NCI-H2227 treated with DMSO at 0.1 percent for 48 hours (cell line): ENCODE data around the gene PRF1.

Experiments used
- DNase-seq: peaks from one replicate; lab custom pipeline; 2025; lab: John Stamatoyannopoulos, UW

Gene PRF1

DNA sequence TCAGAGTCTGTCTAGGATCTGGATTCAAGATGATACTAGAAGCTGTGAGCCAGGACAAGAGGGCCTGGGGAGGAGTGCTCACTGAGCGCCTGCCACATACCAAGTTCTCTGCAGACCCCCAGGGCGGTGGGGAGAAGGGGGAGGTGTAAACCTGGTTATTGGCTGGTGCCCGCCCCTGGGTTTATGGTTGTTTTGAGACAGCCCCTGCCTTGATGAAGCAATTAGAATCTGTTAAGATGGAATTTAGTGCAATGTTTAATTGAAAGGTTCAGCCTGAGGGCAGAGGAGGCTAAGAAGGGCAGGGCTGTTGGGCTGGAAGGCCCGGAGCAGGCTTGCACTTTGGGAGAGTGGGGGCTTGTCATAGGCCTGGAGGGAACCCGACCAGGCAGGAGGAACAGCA lies 42.7 kb downstream of the PRF1 start:
- DNase-seq, result no peak

DNA sequence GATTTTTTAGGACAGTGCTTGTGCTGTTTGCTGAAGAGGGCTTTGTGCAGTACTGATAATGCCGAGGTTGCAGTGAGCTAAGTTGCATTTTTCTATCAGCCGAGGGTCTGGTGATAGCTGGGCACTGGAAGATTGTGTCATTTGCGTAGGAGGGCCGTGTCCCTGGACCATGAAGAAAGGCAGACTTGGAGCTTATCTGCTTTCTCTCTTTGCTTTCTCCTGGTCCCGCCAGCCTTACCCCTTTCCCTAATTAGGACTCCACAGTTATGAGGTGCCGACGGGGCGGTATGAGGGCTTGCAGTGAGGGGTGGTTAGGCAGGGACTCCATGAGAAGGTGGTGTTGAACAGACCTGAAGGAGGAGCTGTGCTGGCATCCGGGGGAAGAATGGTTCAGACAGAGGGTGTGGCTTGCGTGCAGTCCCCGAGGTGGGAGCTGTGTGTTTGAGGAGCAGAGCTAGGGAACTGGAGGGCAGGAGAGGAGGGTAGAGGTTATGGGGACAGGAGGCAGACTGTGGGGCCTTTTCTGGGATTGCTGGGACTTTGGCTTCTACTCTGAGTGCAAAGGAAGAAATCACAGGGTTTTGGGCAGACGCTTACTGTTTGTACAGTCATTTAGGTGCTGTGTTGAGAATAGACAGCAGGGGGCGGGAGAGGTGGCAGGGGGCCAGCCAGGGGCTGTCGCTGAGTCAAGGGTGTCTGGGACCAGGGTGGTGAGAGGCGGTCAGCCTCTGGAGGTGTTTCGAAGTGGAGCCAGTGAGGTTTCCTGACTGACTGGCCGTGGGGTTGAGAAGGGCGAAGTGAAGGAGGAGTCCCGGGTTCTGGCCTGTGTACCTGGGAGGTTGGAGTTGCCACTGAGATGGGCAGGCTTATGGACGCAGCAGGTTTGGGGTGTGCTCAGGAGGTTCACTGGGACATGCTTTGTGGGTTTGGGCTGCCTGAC lies 43.4 kb downstream of the PRF1 start:
- DNase-seq, result no peak

DNA sequence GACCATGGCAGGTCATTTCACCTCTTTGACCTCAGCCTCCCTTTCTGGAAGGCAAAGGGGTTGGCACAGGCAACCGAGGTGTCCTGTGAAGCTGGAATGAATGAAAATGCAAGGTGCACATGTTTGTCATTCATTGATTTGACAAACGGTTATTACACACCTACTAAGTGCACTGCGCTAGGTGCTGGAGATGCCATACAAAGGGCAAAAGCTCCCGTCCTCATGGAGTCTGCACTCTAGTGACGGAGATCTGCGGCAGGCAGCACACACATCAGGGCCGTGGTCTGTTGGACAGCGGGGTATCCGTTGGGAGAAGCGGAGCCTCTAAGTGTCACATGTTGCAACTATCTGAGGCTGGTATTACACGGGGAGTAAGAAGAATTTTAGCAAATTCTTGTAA lies 44.2 kb downstream of the PRF1 start:
- no peak for DNase-seq

DNA sequence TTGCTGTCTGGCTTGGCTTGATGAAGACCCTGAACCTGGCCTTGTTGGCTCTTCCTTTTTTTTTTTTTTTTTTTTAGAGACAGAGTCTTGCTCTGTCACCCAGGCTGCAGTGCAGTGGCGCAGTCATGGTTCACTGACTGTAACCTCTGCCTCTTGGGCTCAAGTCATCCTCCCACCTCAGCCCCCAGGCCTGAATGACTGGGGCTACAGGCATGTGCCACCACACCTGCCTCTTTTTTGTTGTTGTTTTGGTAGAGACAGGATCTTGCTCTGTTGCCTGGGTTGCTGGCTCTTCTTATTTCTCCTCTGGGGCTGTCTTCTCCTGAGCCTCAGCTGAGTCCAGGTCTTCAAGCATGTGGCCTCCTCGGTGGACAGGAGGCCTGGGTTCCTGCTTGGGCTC lies 44.7 kb downstream of the PRF1 start:
- no peak for DNase-seq

DNA sequence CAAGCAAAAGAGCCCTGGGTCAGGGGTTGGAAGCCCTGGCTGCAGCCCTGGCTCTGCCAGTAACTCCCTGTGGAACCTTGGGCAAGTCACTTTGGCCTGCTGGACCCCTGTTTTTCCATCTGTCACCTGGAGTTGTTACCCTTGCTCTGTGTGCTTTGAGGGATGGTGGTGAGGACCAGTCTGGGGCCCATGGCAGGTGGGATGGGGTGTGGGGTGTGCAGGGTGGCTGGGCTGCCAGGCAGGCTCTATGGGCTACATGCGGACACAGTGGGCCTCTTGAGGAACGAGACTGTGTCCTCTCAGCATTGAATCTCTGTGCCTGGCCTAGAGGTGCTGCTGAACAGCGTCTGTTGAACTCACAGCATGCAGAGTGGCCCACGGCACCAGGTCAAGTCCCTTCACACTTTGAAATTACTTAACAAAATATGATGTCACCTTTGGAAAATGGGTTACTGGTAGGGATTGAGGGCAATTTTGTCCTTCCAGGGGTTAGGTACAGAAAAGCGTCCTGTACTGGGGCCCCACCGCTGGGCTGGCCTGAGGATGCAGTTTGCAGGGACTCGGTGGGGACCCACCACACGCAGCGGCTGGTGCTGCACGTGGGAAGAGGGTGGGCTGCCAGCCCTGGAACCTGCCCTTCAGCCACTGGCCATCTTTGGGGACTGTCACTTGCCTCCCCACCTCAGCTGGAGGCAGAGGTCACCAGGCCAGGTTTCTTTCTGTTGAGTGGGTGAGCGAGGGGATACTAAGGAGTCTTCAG lies 45.3 kb downstream of the PRF1 start:
- DNase-seq, result no peak

DNA sequence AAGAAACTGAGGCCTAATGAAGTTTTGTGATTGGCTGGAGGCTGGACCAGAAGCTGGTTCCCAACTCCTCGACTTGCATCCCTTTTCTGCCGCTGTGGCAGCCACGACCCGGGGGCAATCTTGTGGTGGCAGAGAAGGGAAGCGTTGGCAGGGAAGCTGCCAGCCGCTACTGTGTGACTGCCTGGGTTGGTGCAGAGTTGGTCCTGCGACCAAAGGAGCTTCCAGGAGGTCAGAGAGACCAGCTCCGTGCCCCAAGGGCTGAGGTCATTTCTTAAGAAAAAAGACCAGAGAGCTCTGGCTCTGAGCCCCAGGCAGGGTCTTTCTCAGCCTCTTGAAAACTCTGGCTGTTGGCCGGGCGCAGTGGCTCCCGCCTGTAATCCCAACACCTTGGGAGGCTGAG lies 47.2 kb downstream of the PRF1 start:
- no peak for DNase-seq

DNA sequence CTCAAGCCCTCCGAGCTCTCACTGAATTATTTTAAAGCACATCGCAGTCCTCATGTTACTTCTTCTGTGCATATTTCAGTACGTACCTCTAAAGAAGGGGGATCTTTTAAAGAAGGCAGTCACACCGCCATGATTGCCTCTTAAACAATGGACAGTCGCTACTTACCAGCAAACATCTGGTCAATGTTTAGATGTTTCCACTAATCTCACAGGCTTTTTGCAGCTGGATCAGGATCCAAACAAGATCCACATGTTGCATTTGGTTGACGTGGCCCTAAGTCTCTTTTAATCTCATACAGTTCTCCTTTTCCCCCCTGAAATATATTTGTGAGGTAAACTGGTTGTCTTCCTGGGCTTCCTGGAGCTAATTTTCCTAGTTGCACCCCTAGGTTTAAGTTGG lies 50.0 kb downstream of the PRF1 start:
- no peak for DNase-seq

DNA sequence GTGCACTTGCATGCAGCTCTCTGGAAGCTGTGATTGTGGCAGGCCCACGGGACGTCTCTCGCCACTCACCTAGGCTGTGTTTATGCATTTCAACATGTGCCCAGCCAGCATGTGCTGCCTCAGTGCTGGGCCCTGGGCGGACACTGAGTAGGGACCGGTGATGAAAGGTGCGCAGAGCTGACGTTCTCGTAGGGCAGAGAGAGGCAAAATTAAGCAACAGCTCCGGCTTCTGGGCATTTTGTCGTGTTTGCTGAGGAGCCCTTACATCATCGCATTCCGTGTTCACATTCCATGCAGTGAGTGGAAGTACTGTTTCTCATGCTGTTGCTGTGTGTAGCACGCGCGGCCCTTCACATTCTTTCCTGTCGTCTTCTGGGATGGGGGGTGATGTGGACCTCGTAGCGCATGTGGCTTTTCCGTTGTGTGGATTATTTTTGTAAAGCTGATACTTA lies 50.5 kb downstream of the PRF1 start:
- no peak for DNase-seq

DNA sequence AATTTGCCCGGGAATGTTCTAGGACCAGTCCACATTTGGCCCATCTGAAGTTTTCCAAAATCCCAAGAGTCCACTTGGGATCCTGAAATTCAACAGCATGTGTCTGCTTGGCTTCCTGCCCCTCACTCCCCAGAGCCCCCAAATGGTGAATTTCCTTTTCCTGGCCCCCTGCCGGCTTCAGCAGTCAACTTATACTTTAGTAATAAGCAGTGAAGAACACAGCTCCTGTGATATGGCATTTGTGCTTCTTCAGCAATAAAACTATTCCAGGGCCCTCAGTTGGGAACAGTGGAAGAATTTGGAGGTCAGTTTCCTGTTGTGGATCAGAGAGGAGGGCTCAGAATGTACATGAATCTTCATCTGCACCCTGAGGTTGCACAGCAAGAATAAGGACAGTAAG lies 51.1 kb downstream of the PRF1 start:
- DNase-seq, result no peak

DNA sequence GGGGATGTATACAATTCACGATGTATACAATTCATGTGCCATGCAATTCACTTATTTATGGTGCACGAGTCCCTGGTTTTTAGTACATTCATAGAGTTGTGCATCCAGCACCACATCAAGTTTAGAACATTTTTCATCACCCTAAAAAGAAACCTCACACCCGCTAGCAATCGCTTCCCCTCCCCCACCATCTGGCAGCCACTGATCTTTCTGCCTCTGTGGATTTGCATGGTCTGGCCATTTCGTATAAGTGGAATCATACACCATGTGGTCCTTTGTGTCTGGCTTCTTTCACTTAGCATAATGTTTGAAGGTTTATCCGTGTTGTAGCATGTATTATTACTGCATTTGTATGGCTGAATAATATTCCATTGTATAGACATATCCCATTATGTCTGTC lies 52.1 kb downstream of the PRF1 start:
- DNase-seq, result no peak

DNA sequence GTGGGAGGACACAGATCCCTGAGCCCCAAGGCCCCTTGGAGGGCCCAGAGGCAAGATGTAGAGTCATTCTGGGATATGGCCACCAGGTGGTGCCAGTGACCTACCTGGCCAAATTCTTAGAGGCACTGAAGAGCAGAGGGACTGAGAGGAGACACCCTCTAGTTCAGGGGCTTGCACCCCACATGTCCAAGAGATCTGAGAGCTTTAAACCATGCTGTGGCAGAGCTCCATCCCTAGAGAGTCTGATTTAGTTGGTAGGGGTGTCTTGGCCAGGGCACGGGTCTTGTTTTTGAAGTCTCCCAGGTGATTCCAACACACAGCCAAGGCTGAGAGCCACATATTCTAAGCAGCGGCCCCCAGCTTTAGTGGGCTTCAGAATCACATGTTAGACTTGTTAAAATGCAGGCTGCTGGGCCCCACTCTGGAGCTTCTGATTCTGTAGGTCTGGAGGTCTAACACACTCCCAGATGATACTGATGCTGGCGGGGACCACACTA lies 52.5 kb downstream of the PRF1 start:
- DNase-seq, result no peak

DNA sequence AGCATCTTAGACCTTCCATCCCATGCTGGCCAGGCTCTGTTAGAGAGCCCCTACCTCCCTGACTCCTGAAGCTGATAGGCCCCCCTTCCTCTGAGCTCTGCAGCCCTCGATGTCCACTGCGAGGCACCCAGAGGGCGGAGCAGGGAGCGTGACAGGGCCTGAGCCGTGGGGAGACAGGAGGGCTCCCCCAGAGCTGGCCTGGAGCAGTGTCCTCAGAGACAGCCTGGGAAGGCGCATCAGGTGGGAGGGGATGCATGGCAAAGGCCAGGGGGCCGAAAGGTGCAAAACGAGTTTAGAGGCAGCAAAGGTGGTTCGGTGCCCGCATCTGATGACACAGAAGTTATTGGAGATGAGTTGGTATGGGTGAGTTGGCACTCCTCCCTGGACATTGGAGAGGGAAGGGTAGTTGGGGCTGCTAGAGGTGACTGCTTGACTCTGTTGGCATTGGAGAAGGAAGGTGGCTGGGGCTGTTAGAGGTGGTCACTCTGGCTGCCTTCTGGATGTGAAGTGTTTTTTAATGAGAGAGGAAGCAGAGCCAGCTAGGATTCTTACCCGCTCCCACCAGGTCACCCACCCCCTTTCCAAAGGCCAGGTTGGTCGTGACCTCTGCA lies 53.1 kb downstream of the PRF1 start:
- DNase-seq, result no peak
